ENCODE measurements around the gene HAGH.

Gene HAGH

GRCh38 chr16:1815461-1815860, 11.2 kb downstream of the HAGH start:
- no peaks in the 10 kb centered on the region for H3K4me1 ChIP-seq (ENCODE audit: control insufficient read depth, low read length)
- H3K79me2 ChIP-seq (ENCODE audit: control insufficient read depth, low read length), result no peaks in the 10 kb centered on the region
- TF ChIP-seq EZH2phosphoT487 (IDR thresholded peaks at IDR 0.05; ENCODE audit: borderline replicate concordance, low read length), result no peak
- TF ChIP-seq, protein P1, sequence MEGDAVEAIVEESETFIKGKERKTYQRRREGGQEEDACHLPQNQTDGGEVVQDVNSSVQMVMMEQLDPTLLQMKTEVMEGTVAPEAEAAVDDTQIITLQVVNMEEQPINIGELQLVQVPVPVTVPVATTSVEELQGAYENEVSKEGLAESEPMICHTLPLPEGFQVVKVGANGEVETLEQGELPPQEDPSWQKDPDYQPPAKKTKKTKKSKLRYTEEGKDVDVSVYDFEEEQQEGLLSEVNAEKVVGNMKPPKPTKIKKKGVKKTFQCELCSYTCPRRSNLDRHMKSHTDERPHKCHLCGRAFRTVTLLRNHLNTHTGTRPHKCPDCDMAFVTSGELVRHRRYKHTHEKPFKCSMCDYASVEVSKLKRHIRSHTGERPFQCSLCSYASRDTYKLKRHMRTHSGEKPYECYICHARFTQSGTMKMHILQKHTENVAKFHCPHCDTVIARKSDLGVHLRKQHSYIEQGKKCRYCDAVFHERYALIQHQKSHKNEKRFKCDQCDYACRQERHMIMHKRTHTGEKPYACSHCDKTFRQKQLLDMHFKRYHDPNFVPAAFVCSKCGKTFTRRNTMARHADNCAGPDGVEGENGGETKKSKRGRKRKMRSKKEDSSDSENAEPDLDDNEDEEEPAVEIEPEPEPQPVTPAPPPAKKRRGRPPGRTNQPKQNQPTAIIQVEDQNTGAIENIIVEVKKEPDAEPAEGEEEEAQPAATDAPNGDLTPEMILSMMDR (IDR thresholded peaks at IDR 0.05; ENCODE audit: low read depth, low read length, poor library complexity, severe bottlenecking), result no peak
- no peaks in the 10 kb centered on the region for H3F3A ChIP-seq (ENCODE audit: control insufficient read depth, insufficient read depth)
- H3K4me3 ChIP-seq (ENCODE audit: low read length), result no peak overlapping the region
- no peak overlapping the region for H3K27ac ChIP-seq (ENCODE audit: low read depth, low read length)
- H3K36me3 ChIP-seq (ENCODE audit: control insufficient read depth, low read length), result no peaks in the 10 kb centered on the region
- no peaks in the 10 kb centered on the region for H4K20me1 ChIP-seq (ENCODE audit: control insufficient read depth, insufficient read depth, low read depth, low read length)
- H3K4me2 ChIP-seq (ENCODE audit: low read length), result no peak overlapping the region
- H3K9me2 ChIP-seq (replicated peaks; ENCODE audit: control insufficient read depth, low read length), result no peaks in the 10 kb centered on the region
- H3K9me3 ChIP-seq (ENCODE audit: control insufficient read depth, insufficient read depth, low read length), result no peaks in the 10 kb centered on the region
- no peaks in the 10 kb centered on the region for H3K27me3 ChIP-seq (ENCODE audit: control insufficient read depth, low read length)

- H3F3A ChIP-seq (ENCODE audit: control insufficient read depth, insufficient read depth), result no peaks in the 10 kb centered on the region
These were observed 13.9 kb downstream of the HAGH start for GRCh38 chr16:1812732-1813163.

GRCh38 chr16:1810536-1810935, 16.1 kb downstream of the HAGH start:
- Histone ChIP-seq H3K79me2 (ENCODE audit: control insufficient read depth, low read length) (no peaks in the 10 kb centered on the region), H3F3A (ENCODE audit: control insufficient read depth, insufficient read depth) (no peaks in the 10 kb centered on the region), H4K20me1 (ENCODE audit: control insufficient read depth, insufficient read depth, low read depth, low read length) (no peaks in the 10 kb centered on the region), H3K27me3 (ENCODE audit: control insufficient read depth, low read length) (no peaks in the 10 kb centered on the region), H3K4me1 (ENCODE audit: control insufficient read depth, low read length) (no peaks in the 10 kb centered on the region), H3K36me3 (ENCODE audit: control insufficient read depth, low read length) (no peaks in the 10 kb centered on the region), H3K4me2 (ENCODE audit: low read length) (no peak overlapping the region), H3K4me3 (ENCODE audit: low read length) (no peak overlapping the region), H3K27ac (ENCODE audit: low read depth, low read length) (no peak overlapping the region), H3K9me3 (ENCODE audit: control insufficient read depth, insufficient read depth, low read length) (no peaks in the 10 kb centered on the region), H3K9me2 (replicated peaks; ENCODE audit: control insufficient read depth, low read length) (no peaks in the 10 kb centered on the region)
- TF ChIP-seq, protein P1 (IDR thresholded peaks at IDR 0.05; ENCODE audit: low read depth, low read length, poor library complexity, severe bottlenecking), result no peak

More at GRCh38 chr16:1812732-1813163, 13.9 kb downstream of the HAGH start:
- H4K20me1 ChIP-seq (ENCODE audit: control insufficient read depth, insufficient read depth, low read depth, low read length), result no peaks in the 10 kb centered on the region
- H3K4me2 ChIP-seq (ENCODE audit: low read length), result no peak overlapping the region
- no peaks in the 10 kb centered on the region for H3K27me3 ChIP-seq (ENCODE audit: control insufficient read depth, low read length)
- no peaks in the 10 kb centered on the region for H3K4me1 ChIP-seq (ENCODE audit: control insufficient read depth, low read length)
- no peak overlapping the region for H3K27ac ChIP-seq (ENCODE audit: low read depth, low read length)
- H3K36me3 ChIP-seq (ENCODE audit: control insufficient read depth, low read length), result no peaks in the 10 kb centered on the region
- TF ChIP-seq EZH2phosphoT487 (IDR thresholded peaks at IDR 0.05; ENCODE audit: borderline replicate concordance, low read length), result no peak
- TF ChIP-seq, protein P1 (IDR thresholded peaks at IDR 0.05; ENCODE audit: low read depth, low read length, poor library complexity, severe bottlenecking), result no peak
- no peaks in the 10 kb centered on the region for H3K9me3 ChIP-seq (ENCODE audit: control insufficient read depth, insufficient read depth, low read length)
- no peak overlapping the region for H3K4me3 ChIP-seq (ENCODE audit: low read length)
- no peaks in the 10 kb centered on the region for H3K9me2 ChIP-seq (replicated peaks; ENCODE audit: control insufficient read depth, low read length)
- H3K79me2 ChIP-seq (ENCODE audit: control insufficient read depth, low read length), result no peaks in the 10 kb centered on the region

DNA sequence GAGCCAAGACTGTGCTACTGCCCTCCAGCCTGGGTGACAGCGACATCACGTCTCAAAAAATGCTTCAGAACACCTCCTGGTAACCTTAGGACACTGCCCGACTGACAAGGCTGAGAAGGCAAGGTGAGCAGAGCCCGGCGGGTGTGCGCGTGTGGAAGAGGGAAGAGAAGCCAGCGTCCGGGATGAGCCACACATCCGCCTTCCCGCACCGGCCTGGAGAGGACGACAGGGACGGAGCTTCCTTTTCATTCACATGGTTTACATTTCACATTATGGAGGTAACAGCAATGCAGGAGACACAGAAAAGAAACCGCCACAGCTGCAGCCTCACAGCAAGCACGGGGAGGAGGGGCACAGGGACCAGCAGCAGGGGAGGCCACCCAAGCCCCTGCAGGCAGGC, 16.5 kb downstream of the HAGH start:
- TF ChIP-seq, protein P1 (IDR thresholded peaks at IDR 0.05; ENCODE audit: low read depth, low read length, poor library complexity, severe bottlenecking), result no peak
- TF ChIP-seq EZH2phosphoT487 (IDR thresholded peaks at IDR 0.05; ENCODE audit: borderline replicate concordance, low read length), result no peak
- H3K36me3 ChIP-seq (ENCODE audit: control insufficient read depth, low read length), result no peaks in the 10 kb centered on the region
- H3F3A ChIP-seq (ENCODE audit: control insufficient read depth, insufficient read depth), result no peaks in the 10 kb centered on the region

More for the DNA sequence above, 16.5 kb downstream of the HAGH start:
- Histone ChIP-seq H3K9me3 (ENCODE audit: control insufficient read depth, insufficient read depth, low read length) (no peaks in the 10 kb centered on the region), H3K79me2 (ENCODE audit: control insufficient read depth, low read length) (no peaks in the 10 kb centered on the region), H3K4me3 (ENCODE audit: low read length) (no peak overlapping the region), H3K4me2 (ENCODE audit: low read length) (no peak overlapping the region), H3K9me2 (replicated peaks; ENCODE audit: control insufficient read depth, low read length) (no peaks in the 10 kb centered on the region), H3K27ac (ENCODE audit: low read depth, low read length) (no peak overlapping the region), H4K20me1 (ENCODE audit: control insufficient read depth, insufficient read depth, low read depth, low read length) (no peaks in the 10 kb centered on the region), H3K4me1 (ENCODE audit: control insufficient read depth, low read length) (no peaks in the 10 kb centered on the region), H3K27me3 (ENCODE audit: control insufficient read depth, low read length) (no peaks in the 10 kb centered on the region)

All from DOHH2 (cell line).